KBM-7 (cell line): ENCODE measurements around the gene CYP4B1.
A peak's percentile ranks its signal among the peaks of the same experiment; 100 is the strongest.
"Not testable (repeated sequence)": the region's sequence is repeated elsewhere in the genome, so short reads cannot be mapped to it uniquely, and the experiment has no call there.

Experiments
- DNase-seq: peaks from one replicate; pipeline ENCODE4 v3.0.0-alpha.2; 2015
- in situ Hi-C: fragments of 300-500 bp; cut with MboI; formaldehyde crosslinking; loops from 2 replicates; pipeline ENCODE4 v1.14.3; 2020; ENCODE audit warnings: low sequenced_read_pairs, low pct_unique_long_range_greater_than_20kb, mixed read lengths

The CYP4B1 gene

GRCh38 chr1:46812065-46812963 lies 13.5 kb downstream of the CYP4B1 start:
- DNase-seq: no peak
- in situ Hi-C loops: no loop called here

DNA sequence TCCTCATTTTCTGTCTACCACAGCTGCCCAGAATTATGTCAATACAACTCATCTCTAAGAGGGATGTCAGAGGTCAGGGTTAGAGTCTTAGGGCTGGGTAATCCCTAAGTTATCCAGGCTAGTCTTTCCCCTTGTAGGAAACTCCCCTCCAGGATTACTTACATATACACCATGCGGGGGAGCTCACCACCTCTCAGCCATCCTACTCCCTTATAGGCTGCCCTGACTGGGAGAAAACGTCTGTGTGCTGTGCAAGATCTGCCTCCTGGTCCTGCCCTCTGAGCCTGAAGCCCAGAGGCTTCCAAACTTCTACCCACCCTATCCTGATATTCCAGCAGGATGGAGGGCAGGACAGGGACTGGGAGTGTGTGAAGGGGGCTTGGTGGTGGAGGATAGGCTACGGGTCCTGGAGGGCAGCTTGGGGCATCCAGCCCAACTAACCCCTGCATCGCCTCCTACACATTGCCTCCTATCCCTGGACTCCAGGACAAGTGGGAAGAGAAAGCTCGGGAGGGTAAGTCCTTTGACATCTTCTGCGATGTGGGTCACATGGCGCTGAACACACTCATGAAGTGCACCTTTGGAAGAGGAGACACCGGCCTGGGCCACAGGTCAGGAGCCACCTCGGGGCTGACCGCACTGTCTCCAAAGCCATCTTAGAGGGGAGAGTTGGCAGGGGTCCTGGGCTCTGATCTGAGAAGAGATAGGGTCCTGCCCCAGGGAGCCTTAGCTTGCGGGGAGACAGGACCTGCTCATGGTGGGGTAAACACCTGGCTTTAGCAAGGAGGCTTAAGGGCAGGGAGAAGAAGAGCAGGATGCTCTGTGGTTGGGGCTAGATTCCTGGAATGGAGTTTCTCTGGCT lies 14.4 kb downstream of the CYP4B1 start:
- in situ Hi-C loops: no loop called here
- DNase-seq: no peak

GRCh38 chr1:46813858-46814396 lies 15.1 kb downstream of the CYP4B1 start:
- in situ Hi-C loops: no loop called here
- DNase-seq: no peak

GRCh38 chr1:46815133-46815532 lies 16.3 kb downstream of the CYP4B1 start:
- in situ Hi-C loops: no loop called here
- no peak for DNase-seq

- no peak for DNase-seq
- in situ Hi-C loops: no loop called here
Measured at GRCh38 chr1:46816930-46817329, 18.1 kb downstream of the CYP4B1 start.

DNA sequence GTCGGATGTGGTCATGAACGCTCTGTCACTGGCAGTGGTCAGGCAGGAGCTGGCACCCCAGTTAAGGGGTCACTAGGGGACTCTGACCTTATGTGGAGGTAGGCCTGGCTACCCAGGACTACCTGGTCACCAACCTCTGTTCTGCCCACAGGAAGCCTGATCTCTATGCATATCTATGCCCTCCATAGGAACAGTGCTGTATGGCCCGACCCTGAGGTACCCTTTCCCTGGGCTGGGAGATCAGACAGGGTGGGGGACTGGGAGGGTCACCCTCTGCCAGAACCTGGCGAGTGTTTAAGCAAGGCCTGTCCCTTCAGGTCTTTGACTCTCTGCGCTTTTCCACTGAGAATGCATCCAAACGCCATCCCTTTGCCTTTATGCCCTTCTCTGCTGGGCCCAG lies 19.0 kb downstream of the CYP4B1 start:
- no peak for DNase-seq
- in situ Hi-C loops: no loop called here

DNA sequence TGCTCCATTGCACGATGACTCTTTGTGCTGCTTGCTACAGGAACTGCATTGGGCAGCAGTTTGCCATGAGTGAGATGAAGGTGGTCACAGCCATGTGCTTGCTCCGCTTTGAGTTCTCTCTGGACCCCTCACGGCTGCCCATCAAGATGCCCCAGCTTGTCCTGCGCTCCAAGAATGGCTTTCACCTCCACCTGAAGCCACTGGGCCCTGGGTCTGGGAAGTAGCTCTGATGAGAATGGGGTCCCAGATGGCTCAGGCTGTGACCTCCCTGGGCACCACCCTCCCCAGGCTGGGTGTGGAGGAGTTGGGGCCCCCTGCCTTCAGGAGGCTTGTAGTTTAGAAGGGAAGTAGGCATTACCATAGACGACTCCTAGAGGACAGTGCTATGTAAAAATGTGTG lies 19.7 kb downstream of the CYP4B1 start:
- in situ Hi-C loops: no loop called here

DNA sequence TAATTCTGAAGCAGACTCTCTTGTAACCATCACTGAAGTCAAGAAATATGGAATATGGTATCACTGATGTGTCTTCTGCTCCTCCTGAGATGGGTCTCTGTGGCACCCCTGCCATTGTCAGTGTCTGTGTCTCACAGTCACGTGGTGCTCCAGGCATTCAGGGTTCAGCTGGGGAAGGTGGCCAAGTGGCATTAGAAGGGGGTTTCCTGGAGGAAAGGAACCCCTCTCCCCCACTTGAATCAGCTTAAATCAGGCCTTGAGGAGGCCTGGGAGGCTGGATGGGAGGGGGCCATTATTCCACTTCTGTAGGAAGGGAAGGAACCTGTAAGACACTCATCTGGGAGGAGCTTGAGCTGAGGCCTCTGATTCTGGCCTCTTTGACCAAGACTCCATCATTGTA lies 20.5 kb downstream of the CYP4B1 start:
- DNase-seq: no peak
- in situ Hi-C loops: no loop called here

More for the DNA sequence above, 19.7 kb downstream of the CYP4B1 start:
- DNase-seq: no peak

DNA sequence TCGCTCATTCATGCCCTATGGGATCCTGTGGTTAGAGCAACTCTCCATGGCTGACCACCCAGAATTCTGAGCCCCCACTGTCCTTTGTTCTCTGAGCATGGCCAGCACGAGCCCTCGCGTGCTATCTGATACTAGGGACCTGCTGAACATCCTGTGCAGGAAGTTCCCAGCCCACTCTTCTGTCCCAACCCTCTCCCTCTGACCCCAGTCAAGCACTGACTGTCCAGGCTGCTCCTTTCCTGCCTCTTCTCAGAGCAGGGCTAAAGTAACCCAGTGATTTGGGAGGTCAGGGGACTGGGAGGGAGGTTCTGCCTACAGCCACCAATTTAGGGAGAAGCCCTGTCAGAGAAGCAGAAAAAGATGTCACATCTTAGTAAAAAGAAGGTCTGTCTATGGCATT lies 21.2 kb downstream of the CYP4B1 start:
- no peak for DNase-seq
- in situ Hi-C loops: no loop called here

DNA sequence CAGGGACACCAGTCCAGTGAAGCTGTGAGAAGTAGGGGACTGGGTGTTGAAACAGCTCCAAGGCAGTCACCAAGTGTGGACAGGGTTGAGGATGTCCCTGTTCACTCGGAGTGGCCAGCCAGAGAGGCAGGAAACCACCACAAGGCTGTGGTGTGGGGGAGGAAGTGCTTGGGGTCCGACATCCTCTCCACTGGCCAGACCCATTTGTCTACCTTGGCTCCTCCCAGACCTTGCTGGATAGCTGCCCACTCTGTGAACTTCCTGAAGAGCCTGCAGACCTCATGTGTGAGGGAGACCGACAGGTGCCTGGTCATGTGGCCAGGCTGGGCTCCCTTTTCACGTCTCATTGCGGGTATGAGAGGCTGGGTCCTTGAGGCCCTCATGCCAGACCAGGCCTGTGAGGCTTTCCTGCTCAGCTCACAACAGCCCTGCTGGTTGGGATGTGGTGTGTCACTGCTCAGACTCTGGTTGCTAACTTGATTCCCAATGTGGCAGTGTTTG lies 21.8 kb downstream of the CYP4B1 start:
- in situ Hi-C loops: no loop called here
- peak; percentile 4 for DNase-seq

DNA sequence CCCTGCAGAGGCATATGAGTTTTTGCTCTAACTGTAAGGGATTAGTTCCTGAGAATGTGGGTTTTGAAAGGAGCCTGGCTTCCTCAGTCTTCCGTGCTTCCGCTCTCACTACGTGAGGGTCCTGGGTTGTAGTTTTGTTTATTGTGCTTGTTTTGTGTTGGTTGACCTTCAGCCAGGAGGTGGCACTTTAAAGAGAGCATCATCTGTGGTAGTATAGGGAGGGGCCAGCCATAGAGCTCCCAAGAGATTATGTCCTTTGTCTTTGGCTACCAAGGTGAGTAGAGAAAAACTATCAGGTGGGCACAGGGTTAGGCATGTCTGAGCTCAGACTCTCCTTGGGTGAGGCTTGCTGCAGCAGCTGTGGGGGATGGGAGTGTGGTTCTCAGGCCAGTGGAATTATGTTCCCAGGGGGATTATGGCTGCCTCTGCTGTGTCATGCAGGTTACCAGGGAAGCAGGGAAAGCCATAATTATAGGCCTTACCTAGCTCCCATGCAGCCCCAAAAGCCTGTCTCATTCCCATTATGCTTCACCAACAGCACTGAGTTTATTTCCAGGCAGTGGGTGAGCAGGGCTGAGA lies 23.5 kb downstream of the CYP4B1 start:
- DNase-seq: no peak
- in situ Hi-C loops: no loop called here

DNA sequence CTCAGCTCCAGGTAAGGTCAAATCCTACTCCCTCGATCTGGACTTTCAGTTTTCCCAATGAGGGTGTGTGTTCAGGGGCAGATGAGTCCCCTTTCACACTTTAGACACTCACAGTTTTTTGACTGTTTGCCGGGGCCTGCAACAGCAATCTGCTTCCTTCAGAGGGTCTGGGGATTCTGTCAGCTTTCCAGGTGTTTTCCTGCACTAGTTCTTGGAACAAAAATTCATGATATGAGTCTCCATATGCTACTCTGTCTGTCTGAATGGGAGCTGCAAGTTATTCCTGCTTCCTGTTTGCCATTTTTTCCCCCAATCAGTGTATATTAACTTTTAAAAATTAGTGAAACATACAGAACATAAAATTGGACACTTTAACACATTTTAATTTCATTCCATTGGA lies 24.3 kb downstream of the CYP4B1 start:
- DNase-seq: no peak
- in situ Hi-C loops: no loop called here

DNA sequence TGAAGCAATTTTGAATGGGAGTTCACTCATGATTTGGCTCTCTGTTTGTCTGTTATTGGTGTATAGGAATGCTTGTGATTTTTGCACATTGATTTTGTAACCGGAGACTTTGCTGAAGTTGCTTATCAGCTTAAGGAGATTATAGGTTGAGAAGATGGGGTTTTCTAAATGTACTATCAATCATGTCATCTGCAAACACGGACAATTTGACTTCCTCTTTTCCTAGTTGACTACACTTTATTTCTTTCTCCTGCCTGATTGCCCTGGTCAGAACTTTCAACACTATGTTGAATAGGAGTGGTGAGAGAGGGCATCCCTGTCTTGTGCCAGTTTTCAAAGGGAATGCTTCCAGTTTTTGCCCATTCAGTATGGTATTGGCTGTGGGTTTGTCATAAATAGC lies 28.0 kb downstream of the CYP4B1 start:
- peak; percentile 14 for DNase-seq
- in situ Hi-C loops: not testable (repeated sequence)

GRCh38 chr1:46830665-46831322 lies 31.9 kb downstream of the CYP4B1 start:
- in situ Hi-C loops: no loop called here
- DNase-seq: no peak

- DNase-seq, in situ Hi-C loops: not testable (repeated sequence)
Measured at GRCh38 chr1:46835469-46835868, 36.6 kb downstream of the CYP4B1 start.

GRCh38 chr1:46846386-46846785 lies 47.5 kb downstream of the CYP4B1 start:
- DNase-seq, in situ Hi-C loops: not testable (repeated sequence)

DNA sequence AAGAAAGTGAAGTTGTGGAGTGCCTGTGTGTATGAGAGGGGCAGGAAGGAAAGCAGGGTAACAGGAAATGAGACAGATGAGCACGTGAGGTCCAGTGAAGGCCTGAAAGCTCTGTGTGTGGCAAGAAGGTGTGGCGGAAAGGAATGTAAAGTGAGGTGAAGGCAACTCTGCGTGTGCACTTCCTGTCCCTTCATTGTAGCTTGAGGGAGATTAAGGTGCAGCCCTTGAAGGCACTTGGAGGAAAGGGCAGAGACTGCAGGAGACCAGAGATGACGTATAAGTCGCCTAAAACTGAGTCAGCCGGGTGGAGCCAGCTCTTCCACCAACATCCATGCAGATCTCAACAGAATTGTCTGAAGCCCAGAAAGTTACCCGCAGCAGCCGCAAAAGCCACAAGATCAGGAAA lies 58.8 kb downstream of the CYP4B1 start:
- DNase-seq, in situ Hi-C loops: not testable (repeated sequence)

DNA sequence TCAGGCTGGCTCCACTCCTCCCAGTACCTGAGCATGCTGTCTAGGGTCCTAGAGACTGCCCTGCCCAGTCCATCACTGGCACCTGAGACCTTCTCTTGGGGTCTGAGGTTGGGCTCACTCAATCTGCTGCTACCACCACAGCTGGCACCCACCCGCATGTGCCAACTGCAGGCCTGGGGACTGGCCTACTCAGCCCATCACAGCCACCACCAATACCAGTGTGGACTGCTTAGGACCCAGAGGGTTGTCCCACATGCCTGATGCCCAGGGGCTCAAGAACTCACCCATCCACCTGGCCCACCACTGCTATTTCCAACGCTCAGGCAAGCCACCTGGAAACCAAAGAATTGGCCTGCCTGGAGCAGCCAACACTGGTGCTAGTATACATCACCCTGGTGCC lies 63.5 kb downstream of the CYP4B1 start:
- in situ Hi-C loops: no loop called here
- DNase-seq: no peak
